ENCODE measurements around the gene USF3.

Gene USF3

DNA sequence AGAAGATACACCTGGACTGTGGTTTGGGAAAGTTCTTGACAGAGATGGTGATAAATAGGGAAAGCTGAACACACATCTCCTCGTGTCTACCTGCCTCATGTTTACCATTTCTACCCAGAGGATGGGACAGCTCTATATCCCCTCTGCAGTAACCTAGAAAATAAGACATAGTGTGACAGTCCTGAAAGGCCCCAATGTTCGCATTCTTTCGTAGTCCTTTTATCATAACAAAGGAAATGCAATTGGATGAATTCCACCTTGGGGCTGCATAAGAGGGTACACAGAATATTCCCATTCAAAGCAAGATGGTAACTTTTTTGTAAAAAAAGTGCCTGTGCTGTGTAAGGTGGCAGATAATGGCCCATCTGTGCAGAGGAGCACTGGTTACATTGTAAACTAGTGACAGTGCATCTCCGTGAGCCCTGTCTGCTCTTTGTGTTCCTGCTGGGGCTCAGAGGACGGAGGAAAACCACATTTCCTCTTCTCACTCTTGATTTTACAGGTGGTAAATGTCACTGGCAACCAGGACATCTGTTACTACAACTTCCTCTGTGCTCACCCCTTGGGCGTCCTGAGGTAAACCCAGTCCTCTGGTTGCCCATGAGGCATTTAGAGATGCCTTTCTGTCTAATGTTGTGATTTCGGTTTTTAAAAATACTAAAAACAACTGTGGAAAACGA, 89.8 kb downstream of the USF3 start:
- DNase-seq = peak in 1 of 4 experiments; percentile 14

DNA sequence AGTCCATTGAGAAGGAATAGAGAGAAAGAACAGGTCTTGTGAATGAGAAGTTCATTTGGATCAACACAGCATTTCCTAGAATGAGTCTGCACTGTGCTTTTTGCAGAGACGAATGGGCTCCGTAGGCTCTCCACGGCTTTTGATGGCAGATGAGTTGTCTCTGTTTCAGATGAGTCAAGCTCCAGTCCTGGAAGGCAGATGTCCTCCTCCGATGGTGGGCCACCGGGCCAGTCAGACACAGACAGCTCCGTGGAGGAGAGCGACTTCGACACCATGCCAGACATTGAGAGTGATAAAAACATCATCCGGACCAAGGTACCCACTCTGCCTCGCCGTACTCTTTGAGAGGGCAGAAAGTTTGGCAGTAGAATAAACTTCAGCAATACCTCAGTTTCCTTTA, 93.6 kb downstream of the USF3 start:
- no peak for DNase-seq

DNA sequence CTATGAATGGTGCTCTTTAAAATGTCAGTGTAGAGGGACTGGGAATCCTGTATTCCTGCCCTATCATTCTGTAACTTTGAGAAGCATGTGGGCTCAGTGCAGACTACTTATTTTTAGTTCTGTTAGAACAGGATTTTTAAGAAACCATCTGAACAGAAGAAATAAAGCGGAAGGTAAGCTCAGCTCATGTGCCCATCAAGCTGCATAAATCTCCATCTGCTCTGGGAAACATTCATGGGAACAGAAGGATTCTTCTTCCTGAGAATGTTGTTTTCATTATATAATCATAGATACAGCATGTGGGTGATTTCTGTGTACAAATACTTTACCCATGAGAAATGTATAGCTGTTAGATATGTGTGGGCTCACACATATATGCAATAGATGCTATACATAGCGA, 94.2 kb downstream of the USF3 start:
- no peak for DNase-seq

DNA sequence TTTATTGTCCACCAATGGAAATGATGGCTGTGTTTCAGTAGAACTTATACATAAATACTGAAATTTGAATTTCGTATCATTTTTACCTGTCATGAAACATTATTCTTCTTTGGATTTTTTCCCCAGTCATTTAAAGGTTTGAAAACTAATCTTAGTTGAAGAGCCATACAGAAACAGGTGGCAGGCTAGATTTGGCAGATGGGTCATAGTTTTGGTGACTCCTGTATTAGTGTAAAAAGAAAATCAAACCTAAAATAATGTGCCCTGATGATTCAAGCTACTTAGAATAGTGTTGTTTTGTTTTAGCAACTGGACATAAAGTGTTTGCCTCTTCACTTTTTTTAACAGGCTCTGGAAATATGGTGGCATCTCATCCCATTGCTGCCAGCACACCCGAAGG, 95.2 kb downstream of the USF3 start:
- DNase-seq = no peak

DNA sequence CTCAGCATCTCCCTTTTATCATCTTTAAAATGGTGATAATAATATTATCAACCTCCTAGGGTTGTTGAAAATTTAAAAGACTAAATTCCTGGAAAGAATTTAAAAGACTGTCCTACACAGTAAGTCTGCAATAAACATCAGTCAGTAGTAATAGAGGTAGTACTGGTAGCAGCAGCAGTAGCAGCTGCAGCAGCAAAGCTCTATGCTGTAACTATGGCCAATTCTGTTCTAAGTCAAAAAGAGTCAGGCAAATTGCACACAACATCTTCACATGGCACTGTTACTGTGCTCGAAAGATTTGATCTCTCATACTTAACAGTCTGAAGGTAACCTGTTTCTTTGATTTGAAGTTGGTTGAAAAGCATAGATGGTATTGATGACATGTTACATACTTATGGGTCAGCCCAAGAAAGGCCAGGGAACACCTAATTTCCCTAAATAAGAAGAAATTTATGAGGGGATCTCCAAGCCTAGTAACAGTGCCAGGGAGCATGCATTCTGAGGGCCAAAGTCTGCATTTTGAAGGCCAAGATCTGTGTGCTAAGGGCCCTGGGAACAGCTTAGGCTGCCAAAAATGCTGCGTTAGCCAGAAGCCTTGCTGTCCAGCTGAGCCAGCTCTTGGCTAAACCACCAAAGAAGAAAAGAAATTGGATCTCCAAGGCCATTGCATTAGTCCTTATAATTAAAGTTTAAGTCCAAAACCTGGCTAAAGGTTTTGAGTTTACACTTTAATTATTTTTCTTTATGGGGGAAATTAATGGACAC, 95.8 kb downstream of the USF3 start:
- no peak for DNase-seq
